Uterus (tissue), 4 donors: ENCODE results near the gene CTDP1. TPM values are rescaled to one million over a fixed set of nuclear protein-coding genes. Genes with fewer than 3 reads are reported as not detected.

ENCODE experiments used
- total RNA-seq, 4 donors: library from RNA; depleted of rRNA in 3 of 4; stranded (reverse); fragments of >200 nt in 3 of 4; gene quantifications; one replicate each; pipeline versions ENCODE4 v1.1.0 to v1.2.4, GENCODE V29; 2014 to 2023
- donor health status: DM: yes; HTN: yes; CAD: no.

CTDP1 gene
- total RNA-seq, 4 donors from 2014 or later, result 6.2 to 22.5 (median 20.4) TPM

Other genes starting within 250 kb of the CTDP1 start
- gene KCNG2, start 118.1 kb downstream of the CTDP1 start, total RNA-seq, result under 1 TPM in 1 of 4 donors, not detected in 3; 0.59 TPM